Thyroid gland (tissue), 4 donors: Measurements from ENCODE around the gene SLC39A8.

Experiments used
- POLR2A ChIP-seq, 2 donors: fragments of 450-650 bp; IDR thresholded peaks; one replicate each; pipeline ENCODE4 v1.6.1; 2017; ENCODE audit warnings: antibody characterized with exemption in 2 of 2, mild to moderate bottlenecking in 2 of 2, moderate library complexity in 1 of 2
- TF ChIP-seq, protein P1 (sequence below), 6 experiments: fragments of 200-600 bp in 3 of 6; fragments of 450-650 bp in 3 of 6; sonication (generic) in 3 of 6; IDR thresholded peaks; one replicate each; pipeline ENCODE4 v1.5.1; 2016 to 2019; ENCODE audit warnings: antibody characterized with exemption in 6 of 6, mild to moderate bottlenecking in 2 of 6, inconsistent platforms in 1 of 6, moderate library complexity in 1 of 6

- TF ChIP-seq, protein P1, sequence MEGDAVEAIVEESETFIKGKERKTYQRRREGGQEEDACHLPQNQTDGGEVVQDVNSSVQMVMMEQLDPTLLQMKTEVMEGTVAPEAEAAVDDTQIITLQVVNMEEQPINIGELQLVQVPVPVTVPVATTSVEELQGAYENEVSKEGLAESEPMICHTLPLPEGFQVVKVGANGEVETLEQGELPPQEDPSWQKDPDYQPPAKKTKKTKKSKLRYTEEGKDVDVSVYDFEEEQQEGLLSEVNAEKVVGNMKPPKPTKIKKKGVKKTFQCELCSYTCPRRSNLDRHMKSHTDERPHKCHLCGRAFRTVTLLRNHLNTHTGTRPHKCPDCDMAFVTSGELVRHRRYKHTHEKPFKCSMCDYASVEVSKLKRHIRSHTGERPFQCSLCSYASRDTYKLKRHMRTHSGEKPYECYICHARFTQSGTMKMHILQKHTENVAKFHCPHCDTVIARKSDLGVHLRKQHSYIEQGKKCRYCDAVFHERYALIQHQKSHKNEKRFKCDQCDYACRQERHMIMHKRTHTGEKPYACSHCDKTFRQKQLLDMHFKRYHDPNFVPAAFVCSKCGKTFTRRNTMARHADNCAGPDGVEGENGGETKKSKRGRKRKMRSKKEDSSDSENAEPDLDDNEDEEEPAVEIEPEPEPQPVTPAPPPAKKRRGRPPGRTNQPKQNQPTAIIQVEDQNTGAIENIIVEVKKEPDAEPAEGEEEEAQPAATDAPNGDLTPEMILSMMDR (IDR thresholded peaks at IDR 0.05), result no peak
- TF ChIP-seq POLR2A (IDR thresholded peaks at IDR 0.05), result no peak
Measured at GRCh38 chr4:102343964-102344519, 1.2 kb downstream of the SLC39A8 start.
